Measurements from ENCODE around the gene ACSBG1.

The ACSBG1 gene

DNA sequence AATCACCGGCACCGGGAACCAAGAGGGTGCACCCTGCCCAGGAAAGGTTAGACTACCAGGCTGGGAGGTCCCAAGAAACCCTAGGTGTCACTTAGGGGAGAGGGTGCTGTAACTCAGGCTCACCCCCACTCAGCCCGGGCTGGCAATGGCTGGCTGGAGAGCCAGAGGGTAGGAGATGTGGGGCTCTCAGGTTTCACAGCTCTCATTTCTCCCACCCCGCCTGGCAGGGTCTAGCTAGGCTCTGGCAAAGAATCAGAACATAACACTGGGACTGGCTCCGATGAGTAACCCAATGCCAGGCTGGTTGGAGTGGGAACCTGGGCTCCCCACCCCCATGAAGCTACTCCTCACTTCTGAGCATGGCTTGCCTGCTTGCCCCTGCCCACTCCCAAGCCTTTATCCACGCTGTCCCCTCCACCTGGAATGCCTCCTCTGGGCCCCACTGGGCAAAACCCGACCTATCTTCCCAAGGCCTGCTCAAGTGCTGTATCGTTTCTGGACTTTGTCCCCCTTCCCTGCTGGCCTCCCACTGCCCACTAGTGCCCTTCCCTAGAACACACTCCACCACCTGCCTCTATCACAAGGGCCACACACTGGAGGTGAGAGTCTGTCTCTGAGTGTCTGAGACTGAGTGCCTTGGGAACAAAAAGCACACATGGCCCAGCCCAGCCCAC, 105.2 kb downstream of the ACSBG1 start:
- DNase-seq, result no peak

DNA sequence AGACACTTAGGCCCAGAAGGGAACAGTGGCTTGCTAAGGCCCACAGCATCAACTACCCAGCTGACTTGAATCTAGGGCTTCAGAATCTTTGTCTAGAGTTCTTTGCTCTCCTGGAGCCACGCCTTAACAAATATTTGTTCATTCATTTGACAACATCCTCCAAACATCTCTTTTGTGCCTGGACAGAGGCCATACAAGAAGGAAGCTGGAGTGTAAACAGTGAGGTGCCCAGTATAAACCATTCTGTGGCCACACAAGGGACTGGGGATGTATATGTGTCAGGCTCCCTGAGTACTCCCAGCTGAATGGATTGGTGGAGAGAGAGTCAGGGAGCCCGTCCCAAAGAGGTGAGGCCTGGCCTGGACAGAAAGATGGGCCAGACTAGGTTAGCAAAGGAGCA, 106.5 kb downstream of the ACSBG1 start:
- DNase-seq, result no peak

DNA sequence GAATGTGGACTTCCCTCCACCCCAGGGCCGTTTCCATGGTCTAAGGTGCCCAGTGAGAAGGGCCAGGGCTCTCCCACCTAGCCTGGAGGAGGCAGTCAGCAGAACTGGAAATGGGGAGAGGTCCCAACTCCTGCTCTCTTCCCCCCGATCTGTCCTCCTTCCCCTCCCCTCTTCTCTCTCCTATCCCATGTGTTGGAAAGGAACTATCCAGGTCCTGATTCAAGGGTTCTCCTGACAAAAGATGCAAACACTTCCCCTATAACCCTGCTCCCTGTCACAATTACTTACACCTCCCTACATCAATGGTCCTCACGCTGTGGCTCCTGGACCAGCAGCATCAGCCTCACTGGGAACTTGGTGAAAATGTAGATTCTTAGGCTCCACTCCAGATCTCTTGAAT, 109.1 kb downstream of the ACSBG1 start:
- DNase-seq, result no peak

DNA sequence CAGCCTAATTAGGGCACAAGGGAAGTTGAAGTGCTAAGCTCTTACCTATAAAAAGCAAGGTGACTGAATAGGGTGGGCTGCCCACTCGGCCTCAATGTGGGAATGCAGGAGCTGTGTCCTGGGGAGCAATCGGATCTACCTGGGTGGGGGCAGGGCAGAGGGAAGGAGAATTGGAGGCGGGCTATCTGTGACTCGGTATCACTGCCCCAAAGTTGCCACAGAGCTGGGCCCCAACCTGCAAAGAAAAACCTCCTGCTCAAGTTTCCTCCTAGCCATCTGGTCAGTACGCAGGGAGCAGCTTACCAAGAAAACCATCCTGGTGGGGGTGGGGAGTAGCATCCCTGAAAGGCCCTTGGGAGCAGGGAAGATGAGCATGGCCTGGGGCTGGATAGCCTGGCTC, 113.8 kb downstream of the ACSBG1 start:
- DNase-seq, result no peak

Data from midbrain (tissue), 1 donor.